ENCODE data around the gene PHF13. TPM values are rescaled to one million over a fixed set of nuclear protein-coding genes. Genes with fewer than 3 reads are reported as not detected.

PHF13 gene
- total RNA-seq: 16.1 and 16.3 TPM in 2 replicates

DNA sequence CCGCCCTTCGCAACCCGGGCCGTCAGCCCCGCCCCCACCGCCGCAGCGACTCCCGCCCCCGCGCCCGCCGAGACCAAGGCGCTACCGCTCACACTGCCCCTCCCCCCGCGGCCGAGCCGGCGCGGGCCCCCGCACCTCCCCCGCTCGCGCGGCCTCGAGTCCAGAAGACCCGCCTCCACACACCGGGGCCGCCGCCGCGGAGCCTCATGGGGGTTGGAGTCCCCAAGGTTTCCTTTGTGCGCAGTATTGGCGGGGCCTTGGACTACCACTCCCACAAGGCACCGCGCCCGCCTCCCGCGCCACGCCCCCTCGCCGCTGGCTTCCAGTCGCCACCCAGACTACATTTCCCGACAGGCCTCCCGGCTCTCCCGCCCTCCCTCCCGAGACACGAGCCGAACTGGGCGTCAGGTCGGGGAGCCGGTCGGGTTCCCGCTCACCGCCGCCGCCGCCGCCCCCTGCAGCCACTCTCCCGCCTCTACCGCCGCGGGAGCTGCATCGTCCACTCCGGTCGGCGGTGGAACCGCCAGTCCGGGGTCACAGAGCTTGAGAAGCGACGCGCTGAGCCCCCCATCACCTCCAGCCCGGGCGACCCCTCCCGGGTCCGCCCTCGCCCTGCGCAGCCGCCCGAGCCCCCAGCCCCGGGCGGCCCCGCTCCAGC is at the start of gene PHF13:
PHF13 (plus strand) TSS at position 371 of the 658 bp plus-strand sequence. CDS start 336 bp downstream, outside the sequence.
- intact Hi-C loops (cut with micrococcal nuclease): loop anchor here (1.0 to 10.0 kb wide), 4 partner anchors 10 to 409 kb away; partner anchors contain the start of genes RNF207 and ZBTB48

DNA sequence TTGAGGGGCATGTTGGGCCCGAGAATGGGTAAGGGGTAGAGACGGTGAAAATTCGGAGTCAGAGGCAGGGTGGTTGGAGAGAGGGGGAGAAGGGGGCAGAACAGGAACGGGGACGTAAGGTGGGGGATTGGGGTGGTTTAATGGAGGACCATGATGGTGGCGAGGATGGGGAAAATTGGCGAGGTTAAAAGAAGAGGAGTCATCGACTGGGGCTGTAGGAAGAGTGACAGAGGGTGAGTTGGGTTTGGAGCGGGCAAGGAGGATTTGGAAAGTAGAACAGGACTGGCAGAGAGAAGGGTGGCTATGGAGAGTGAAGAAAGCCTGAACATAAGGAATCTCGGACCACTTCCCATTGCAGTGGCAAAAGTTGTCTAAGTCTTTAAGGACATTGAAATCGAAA is 44.5 kb upstream of the PHF13 start:
- intact Hi-C loops (cut with micrococcal nuclease): no loop called here

DNA sequence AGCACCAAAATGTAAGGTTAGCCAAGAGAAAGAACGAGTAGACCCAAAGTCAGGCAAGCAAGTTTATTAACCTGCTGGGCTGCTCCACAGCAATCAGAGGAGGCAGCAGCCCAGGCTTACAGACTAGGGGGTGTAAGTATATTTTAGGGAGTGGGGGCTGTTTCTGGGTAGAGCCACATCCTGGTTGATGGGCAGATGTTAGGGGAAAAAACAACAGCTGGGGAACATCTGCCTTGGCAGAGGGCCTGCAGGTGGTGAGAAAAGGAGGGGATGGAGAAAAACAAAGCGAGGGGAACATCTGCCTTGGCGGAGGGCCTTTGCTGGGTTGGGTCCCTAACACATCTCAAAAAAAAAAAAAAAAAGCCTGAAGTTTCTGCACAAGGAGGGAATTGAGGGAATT is 43.4 kb upstream of the PHF13 start:
- intact Hi-C loops (cut with micrococcal nuclease): no loop called here

DNA sequence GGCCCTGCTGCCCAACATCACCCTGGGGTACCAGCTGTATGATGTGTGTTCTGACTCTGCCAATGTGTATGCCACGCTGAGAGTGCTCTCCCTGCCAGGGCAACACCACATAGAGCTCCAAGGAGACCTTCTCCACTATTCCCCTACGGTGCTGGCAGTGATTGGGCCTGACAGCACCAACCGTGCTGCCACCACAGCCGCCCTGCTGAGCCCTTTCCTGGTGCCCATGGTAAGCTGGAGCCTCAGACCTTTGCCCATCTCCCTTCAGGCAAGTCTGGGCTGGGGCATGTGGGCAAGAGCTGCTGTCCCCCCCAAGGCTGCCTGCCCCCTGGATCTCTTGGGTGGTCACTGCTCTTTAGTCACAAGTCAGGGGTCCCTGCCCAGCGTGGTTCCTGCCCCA is 42.5 kb upstream of the PHF13 start:
- intact Hi-C loops (cut with micrococcal nuclease): no loop called here

DNA sequence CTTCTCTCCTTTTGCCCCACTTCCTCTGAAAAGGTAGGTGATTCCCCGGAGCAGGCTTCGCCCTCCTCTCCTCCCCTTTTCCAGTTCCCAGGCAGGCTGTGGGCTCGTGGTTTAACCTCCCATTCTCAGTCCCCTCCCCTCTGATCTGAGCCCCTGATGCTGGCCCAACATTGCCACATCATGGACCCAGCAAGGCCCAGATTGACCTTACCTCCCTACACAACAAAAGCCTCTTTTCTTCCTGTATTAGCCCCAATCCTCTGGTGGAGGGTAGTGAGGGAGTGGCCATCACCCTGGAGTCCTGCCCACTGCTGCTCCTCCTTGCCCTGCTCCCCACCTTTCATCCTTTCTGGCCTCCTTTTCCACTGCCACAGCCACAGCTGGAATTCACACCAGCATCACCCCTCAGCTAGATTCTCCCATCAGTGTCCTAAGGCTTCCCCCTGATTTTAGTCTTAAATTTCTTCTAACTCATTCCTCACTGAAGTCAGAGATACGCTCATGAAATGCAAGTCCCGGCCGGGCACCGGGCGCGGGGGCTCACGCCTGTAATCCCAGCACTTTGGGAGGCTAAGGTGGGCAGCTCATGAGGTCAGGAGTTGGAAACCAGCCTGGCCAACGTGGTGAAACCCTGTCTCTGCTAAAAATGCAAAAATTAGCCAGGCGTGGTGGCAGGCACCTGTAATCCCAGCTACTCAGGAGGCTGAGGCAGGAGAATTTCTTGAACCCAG is 40.7 kb upstream of the PHF13 start:
- intact Hi-C loops (cut with micrococcal nuclease): no loop called here

DNA sequence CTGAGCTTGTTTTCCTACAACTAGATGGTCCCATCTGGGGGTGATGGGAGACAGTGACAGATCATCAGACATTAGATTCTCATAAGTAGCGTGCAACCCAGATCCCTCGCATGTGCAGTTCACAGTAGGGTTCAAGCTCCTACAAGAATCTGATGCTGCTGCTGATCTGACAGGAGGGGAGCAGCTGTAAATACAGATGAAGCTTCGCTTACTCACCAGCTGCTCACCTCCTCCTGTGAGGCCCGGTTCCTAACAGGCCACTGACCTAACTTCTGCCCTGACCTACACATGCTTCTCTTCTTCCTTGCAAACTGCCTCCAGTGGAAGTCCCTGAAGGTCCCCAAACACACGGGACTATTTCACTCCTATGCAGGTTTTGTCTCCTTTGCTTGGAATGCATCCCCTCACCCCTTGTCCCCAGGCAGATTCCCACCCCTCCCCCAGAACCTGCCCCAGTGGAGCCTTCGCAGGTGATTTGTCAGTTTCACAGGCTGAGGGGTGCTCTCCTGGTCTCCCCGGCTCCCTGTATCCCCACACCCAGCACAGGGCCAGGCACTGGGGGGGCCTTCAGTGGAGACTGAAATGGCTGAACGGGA is 39.4 kb upstream of the PHF13 start:
- intact Hi-C loops (cut with micrococcal nuclease): no loop called here

DNA sequence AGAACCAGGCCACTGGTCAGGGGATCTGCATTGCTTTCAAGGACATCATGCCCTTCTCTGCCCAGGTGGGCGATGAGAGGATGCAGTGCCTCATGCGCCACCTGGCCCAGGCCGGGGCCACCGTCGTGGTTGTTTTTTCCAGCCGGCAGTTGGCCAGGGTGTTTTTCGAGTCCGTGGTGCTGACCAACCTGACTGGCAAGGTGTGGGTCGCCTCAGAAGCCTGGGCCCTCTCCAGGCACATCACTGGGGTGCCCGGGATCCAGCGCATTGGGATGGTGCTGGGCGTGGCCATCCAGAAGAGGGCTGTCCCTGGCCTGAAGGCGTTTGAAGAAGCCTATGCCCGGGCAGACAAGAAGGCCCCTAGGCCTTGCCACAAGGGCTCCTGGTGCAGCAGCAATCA is 38.7 kb upstream of the PHF13 start:
- intact Hi-C loops (cut with micrococcal nuclease): no loop called here

DNA sequence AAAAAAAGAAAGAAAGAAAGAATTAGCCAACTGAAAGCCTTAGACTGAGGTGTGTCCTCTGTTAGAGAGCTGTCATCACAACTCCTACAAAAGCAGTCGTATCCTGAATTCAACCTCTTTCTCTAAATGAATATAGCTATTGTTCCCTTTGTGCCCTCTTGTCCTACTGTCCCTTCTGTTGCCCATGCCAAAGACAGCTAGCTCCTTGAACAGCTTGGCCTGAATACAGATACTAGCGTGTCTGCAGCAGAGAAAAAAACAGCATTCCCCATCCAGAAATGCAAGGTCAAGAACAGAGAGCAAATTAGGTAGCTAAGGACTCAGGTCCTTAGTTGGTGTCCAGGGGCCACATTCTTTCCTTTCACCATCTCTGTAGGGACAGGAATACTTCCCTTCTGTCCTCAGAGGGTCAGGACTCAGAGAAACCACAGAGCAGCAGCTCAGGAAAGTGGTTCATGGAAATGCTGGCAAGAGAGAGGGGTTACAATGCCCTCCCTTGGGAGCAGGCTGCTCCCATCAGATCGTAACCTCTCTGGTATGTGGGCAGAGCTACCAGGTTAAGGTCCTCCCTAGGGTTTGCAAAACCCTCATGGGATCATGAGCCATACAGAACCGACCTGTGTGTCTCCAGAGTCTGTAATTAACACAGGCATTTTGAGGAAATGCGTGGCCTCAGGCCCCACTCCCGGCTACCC is 35.6 kb upstream of the PHF13 start:
- intact Hi-C loops (cut with micrococcal nuclease): no loop called here

DNA sequence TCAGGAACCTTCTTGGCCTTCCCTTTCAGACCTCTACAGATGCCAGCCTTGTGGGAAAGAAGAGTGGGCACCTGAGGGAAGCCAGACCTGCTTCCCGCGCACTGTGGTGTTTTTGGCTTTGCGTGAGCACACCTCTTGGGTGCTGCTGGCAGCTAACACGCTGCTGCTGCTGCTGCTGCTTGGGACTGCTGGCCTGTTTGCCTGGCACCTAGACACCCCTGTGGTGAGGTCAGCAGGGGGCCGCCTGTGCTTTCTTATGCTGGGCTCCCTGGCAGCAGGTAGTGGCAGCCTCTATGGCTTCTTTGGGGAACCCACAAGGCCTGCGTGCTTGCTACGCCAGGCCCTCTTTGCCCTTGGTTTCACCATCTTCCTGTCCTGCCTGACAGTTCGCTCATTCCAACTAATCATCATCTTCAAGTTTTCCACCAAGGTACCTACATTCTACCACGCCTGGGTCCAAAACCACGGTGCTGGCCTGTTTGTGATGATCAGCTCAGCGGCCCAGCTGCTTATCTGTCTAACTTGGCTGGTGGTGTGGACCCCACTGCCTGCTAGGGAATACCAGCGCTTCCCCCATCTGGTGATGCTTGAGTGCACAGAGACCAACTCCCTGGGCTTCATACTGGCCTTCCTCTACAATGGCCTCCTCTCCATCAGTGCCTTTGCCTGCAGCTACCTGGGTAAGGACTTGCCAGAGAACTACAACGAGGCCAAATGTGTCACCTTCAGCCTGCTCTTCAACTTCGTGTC is 34.7 kb upstream of the PHF13 start:
- intact Hi-C loops (cut with micrococcal nuclease): loop anchor here (1.0 kb wide), 3 partner anchors 24 to 47 kb away; partner anchors contain the start of genes KLHL21 and PHF13

DNA sequence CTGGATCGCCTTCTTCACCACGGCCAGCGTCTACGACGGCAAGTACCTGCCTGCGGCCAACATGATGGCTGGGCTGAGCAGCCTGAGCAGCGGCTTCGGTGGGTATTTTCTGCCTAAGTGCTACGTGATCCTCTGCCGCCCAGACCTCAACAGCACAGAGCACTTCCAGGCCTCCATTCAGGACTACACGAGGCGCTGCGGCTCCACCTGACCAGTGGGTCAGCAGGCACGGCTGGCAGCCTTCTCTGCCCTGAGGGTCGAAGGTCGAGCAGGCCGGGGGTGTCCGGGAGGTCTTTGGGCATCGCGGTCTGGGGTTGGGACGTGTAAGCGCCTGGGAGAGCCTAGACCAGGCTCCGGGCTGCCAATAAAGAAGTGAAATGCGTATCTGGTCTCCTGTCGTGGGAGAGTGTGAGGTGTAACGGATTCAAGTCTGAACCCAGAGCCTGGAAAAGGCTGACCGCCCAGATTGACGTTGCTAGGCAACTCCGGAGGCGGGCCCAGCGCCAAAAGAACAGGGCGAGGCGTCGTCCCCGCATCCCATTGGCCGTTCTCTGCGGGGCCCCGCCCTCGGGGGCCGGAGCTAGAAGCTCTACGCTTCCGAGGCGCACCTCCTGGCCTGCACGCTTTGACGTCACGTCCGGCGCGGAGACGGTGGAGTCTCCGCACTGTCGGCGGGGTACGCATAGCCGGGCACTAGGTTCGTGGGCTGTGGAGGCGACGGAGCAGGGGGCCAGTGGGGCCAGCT is 34.0 kb upstream of the PHF13 start, which contains the start of gene ZBTB48:
ZBTB48 (plus strand) TSS at position 621 of the 745 bp plus-strand sequence. CDS start 616 bp downstream, outside the sequence.
- intact Hi-C loops (cut with micrococcal nuclease): loop anchor here (1.0 kb wide), 3 partner anchors 23 to 46 kb away; partner anchors contain the start of genes KLHL21 and PHF13

DNA sequence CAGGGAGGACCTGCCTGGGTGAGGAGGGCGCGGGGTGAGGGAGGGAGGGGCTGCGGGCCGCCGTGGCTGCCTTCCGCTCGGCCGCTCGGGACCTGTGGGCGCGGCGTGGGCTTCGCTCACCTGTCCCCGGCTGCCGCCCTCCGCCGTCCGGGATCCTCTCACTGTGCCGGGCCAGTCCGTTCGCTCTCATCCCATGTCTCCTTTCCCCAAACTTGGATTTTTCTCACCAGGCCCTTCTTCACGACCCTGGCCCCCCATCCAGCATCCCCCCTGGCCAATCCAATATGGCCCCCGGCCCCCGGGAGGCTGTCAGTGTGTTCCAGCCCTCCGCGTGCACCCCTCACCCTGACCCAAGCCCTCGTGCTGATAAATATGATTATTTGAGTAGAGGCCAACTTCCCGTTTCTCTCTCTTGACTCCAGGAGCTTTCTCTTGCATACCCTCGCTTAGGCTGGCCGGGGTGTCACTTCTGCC is 33.4 kb upstream of the PHF13 start:
- intact Hi-C loops (cut with micrococcal nuclease): no loop called here

DNA sequence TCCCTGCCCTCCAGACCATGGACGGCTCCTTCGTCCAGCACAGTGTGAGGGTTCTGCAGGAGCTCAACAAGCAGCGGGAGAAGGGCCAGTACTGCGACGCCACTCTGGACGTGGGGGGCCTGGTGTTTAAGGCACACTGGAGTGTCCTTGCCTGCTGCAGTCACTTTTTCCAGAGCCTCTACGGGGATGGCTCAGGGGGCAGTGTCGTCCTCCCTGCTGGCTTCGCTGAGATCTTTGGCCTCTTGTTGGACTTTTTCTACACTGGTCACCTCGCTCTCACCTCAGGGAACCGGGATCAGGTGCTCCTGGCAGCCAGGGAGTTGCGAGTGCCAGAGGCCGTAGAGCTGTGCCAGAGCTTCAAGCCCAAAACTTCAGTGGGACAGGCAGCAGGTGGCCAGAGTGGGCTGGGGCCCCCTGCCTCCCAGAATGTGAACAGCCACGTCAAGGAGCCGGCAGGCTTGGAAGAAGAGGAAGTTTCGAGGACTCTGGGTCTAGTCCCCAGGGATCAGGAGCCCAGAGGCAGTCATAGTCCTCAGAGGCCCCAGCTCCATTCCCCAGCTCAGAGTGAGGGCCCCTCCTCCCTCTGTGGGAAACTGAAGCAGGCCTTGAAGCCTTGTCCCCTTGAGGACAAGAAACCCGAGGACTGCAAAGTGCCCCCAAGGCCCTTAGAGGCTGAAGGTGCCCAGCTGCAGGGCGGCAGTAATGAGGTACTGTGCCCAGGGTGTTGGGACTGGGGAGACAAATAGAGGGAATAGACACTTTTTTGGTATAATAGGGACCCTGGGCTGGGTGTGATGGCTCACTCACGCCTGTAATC is 32.7 kb upstream of the PHF13 start:
- intact Hi-C loops (cut with micrococcal nuclease): no loop called here

DNA sequence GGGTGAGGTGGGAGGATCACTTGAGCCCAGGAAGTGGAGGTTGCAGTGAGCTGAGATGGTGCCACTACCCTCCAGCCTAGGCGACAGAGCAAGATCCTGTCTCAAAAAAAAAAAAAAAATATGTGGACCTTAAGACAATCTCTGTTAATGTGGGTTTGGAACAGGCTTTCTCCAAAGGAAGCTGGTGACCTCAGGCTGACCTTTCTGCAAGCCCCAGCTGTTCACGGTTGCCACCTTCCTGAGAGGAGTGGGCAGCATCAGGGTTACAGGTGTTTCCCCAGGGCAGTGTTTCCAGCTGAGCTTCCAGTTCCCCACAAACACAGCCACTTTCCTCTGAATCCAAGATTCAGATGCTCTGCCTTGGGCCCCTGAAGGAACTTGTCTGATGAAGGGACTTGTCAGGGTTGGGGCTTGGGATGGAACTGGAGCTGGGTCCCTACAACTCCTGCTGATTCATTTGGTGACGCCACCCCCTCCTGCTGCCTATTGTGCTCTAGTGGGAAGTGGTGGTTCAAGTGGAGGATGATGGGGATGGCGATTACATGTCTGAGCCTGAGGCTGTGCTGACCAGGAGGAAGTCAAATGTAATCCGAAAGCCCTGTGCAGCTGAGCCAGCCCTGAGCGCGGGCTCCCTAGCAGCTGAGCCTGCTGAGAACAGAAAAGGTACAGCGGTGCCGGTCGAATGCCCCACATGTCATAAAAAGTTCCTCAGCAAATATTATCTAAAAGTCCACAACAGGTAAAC is 31.8 kb upstream of the PHF13 start:
- intact Hi-C loops (cut with micrococcal nuclease): no loop called here

DNA sequence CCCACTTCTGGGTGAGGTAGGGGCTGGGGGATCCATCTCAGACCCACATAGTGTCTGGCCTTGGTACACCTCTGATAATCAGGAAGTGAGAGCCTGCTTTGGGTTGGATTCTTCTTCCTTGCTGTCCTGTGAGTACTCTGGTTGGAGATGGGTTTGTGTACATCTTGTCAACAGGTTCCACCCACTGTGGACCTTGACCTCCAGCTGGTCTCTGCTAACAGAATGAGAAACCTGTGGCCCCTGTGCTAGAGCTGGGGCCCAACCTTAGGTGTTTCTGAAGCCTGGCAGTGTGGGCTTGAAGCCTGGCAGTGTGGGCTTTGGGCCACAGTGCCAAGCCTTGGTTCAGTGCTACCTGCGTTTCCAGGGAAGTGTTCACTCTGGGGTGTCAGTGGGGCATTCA is 31.2 kb upstream of the PHF13 start:
- intact Hi-C loops (cut with micrococcal nuclease): no loop called here

DNA sequence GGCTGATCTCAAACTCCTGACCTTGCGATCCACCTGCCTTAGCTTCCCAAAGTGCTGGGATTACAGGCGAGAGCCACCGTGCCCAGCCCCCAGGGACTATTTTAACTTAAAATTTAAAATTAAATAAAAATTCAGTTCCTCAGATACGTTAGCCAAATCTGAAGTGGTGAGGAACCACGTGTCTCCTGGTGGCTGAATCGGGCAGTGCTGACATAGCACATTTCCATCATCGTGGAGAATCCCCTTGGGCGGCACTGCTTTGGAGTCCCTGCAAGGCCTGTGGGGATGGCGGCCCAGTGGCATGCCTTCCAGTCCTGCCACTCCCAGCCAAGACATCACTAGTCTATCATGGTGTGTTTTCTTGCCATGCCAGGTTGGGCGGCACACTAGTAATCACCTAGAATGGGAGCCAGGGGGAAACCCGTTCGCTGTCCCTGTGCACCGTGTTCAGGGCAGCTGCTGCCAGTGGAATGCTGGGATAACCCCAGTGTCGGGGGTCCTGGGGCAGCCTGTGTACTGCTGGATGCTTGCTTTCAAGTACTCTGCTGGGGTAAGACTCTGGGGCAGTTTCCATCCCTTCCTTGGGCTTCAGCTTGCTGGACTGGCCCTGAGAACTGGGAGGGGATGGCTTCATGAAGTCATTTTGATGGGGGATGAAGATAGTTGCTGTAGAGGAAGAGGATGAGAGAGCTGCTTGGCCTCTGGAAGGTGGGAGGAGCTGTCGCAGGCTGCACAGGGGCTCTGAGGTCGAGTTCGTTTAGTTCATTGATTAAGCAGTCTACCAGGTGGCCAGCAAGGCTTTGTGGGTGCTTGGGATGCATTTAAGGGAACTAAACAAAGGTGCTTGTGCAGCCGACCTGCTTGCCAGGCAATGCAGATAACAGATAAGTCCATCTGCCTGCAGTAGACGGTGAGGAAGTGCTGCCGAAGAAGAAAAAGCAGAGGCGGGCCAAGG is 29.1 kb upstream of the PHF13 start:
- intact Hi-C loops (cut with micrococcal nuclease): no loop called here

DNA sequence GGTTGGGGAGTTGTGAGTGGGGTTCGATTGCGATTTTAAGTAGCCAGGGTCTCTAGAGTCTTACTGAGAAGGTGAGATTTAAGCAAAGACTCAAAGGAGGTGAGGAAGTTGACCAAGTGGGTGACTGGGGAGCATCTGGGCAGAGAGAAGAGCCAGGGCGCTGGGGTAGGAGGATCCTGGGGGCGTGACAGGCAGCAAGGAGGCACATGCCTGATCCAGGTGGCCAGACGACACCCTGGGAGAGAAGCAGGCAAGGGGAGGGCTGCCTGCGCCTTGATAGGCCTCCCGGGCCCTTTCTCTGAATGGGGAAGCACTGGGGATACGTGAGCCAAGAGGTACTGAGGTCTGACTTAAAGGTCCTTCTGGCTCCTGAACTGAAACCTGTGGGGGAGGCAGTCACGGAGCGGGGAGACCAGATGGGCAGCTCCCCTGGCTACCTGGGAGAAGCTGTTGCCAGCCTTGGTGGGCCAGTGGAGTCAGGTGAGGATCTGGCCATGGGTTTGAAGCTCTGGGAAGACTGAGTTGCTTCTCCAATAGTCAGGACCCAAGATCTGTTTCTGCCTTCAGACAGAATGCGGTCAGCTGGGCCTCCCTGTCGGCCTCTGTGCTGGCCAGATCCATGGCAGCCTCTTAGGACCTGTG is 28.3 kb upstream of the PHF13 start:
- intact Hi-C loops (cut with micrococcal nuclease): no loop called here

DNA sequence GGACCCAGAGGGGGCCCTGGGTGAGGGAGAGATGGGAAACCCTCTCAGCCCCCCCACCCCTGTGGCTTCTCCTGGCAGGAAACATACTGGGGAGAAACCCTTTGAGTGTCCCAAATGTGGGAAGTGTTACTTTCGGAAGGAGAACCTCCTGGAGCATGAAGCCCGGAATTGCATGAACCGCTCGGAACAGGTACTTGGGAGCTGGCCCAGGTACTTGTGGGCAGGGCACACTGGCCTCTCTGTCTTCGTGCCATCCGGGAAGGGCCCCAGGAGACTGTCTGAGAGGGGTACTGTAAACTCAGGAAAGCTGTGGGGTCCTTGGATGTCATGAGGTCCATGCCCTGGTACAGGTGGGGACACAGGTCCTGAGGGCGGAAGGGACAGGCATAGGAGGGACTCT is 27.7 kb upstream of the PHF13 start:
- intact Hi-C loops (cut with micrococcal nuclease): no loop called here

All from T-helper 2 cell treated with Interferon-gamma antibody and Interleukin-4, amounts not matched to agents 100 ng/mL and 5 ng/mL, for 36 hours (primary cell).